Mesenchymal stem cell (in vitro differentiated cells and primary cell): ENCODE data around the gene INSYN2A.

Source experiments
- DNase-seq: peaks from one replicate; pipeline ENCODE4 v3.0.0-alpha.2; 2013
- H2AFZ ChIP-seq: one replicate; pipeline ENCODE4 v1.6.1; 2013; ENCODE audit warnings: low read depth, mild to moderate bottlenecking, control low read depth, inconsistent platforms, low read length, moderate library complexity
- H2AK5ac ChIP-seq: 2 replicates; pipeline ENCODE4 v1.6.1; 2013; ENCODE audit warnings: low read length, moderate library complexity, mild to moderate bottlenecking, inconsistent platforms; ENCODE audit not compliant: severe bottlenecking
- H2BK120ac ChIP-seq: one replicate; pipeline ENCODE4 v1.6.1; 2013; ENCODE audit warnings: low read depth, mild to moderate bottlenecking, inconsistent platforms, low read length, moderate library complexity
- H2BK12ac ChIP-seq, 2 experiments: one replicate each; pipeline ENCODE4 v1.6.1; 2013; ENCODE audit warnings: inconsistent platforms in 2 of 2, low read length in 2 of 2, mild to moderate bottlenecking in 2 of 2, moderate library complexity in 2 of 2, control low read depth in 1 of 2
- H2BK15ac ChIP-seq: one replicate; pipeline ENCODE4 v1.6.1; 2013; ENCODE audit warnings: mild to moderate bottlenecking, low read depth, inconsistent platforms; ENCODE audit not compliant: poor library complexity, severe bottlenecking
- H2BK5ac ChIP-seq: 2 replicates; pipeline ENCODE4 v1.6.1; 2013; ENCODE audit warnings: low read depth, mild to moderate bottlenecking, low read length, control low read depth, inconsistent platforms; ENCODE audit not compliant: poor library complexity, severe bottlenecking
- H3K14ac ChIP-seq, 2 experiments: one replicate each; pipeline ENCODE4 v1.6.1; 2013; ENCODE audit warnings: inconsistent platforms in 2 of 2, low read length in 2 of 2, control low read depth in 1 of 2, mild to moderate bottlenecking in 1 of 2, moderate library complexity in 1 of 2
- H3K18ac ChIP-seq, 2 experiments: one replicate each; pipeline ENCODE4 v1.6.1; 2013; ENCODE audit warnings: inconsistent platforms in 2 of 2, low read length in 2 of 2, control low read depth in 1 of 2, low read depth in 1 of 2, mild to moderate bottlenecking in 1 of 2
- H3K23ac ChIP-seq, 2 experiments: one replicate each; pipeline ENCODE4 v1.6.1; 2013; ENCODE audit warnings: inconsistent platforms in 2 of 2, low read length in 2 of 2, mild to moderate bottlenecking in 2 of 2, moderate library complexity in 2 of 2, control low read depth in 1 of 2
- H3K27ac ChIP-seq: 2 replicates; pipeline ENCODE4 v1.5.1; 2013; ENCODE audit warnings: mild to moderate bottlenecking, moderate library complexity, low read length, control low read depth, inconsistent platforms; ENCODE audit not compliant: poor library complexity, severe bottlenecking
- H3K27me3 ChIP-seq, 2 experiments: 2 replicates each; pipeline versions ENCODE4 v1.6.1 to v1.7.0; 2013; ENCODE audit warnings: low read length in 2 of 2, mild to moderate bottlenecking in 2 of 2, moderate library complexity in 2 of 2, control low read depth in 1 of 2, inconsistent platforms in 1 of 2; ENCODE audit not compliant: control insufficient read depth in 1 of 2, insufficient read depth in 1 of 2
- H3K36me3 ChIP-seq, 2 experiments: 2 replicates each; pipeline versions ENCODE4 v1.6.1 to v1.7.0; 2013; ENCODE audit warnings: low read length in 2 of 2, control low read depth in 1 of 2, inconsistent platforms in 1 of 2, low read depth in 1 of 2, mild to moderate bottlenecking in 1 of 2; ENCODE audit not compliant: insufficient read depth in 2 of 2, control insufficient read depth in 1 of 2
- H3K4ac ChIP-seq, 2 experiments: one replicate each; pipeline ENCODE4 v1.6.1; 2013; ENCODE audit warnings: inconsistent platforms in 2 of 2, low read length in 2 of 2, mild to moderate bottlenecking in 2 of 2, moderate library complexity in 2 of 2, control low read depth in 1 of 2, low read depth in 1 of 2
- H3K4me1 ChIP-seq: 2 replicates; pipeline ENCODE4 v1.6.1; 2013; ENCODE audit warnings: low read depth, low read length, control low read depth; ENCODE audit not compliant: control insufficient read depth, insufficient read depth
- H3K4me2 ChIP-seq: 2 replicates; pipeline ENCODE4 v1.6.1; 2013; ENCODE audit warnings: low read length, mild to moderate bottlenecking, inconsistent platforms; ENCODE audit not compliant: poor library complexity, severe bottlenecking
- H3K4me3 ChIP-seq, 2 experiments: 2 replicates each; pipeline versions ENCODE4 v1.5.1 to v1.7.0; 2013; ENCODE audit warnings: low read length in 2 of 2, mild to moderate bottlenecking in 2 of 2, control low read depth in 1 of 2, low read depth in 1 of 2; ENCODE audit not compliant: insufficient read depth in 1 of 2
- H3K79me1 ChIP-seq: replicated peaks from 2 replicates; pipeline ENCODE4 v1.6.1; 2013; ENCODE audit warnings: mild to moderate bottlenecking, control low read depth, low read length, inconsistent platforms; ENCODE audit not compliant: poor library complexity, severe bottlenecking
- H3K9ac ChIP-seq: 2 replicates; pipeline ENCODE4 v1.7.0; 2013; ENCODE audit warnings: mild to moderate bottlenecking, low read length, moderate library complexity
- H3K9me3 ChIP-seq: 2 replicates; pipeline ENCODE4 v1.7.0; 2013; ENCODE audit warnings: mild to moderate bottlenecking, low read length; ENCODE audit not compliant: control insufficient read depth
- H4K8ac ChIP-seq: one replicate; pipeline ENCODE4 v1.6.1; 2013; ENCODE audit warnings: inconsistent platforms, mild to moderate bottlenecking, low read length, moderate library complexity
- H4K91ac ChIP-seq: one replicate; pipeline ENCODE4 v1.6.1; 2013; ENCODE audit warnings: mild to moderate bottlenecking, low read length, inconsistent platforms
- WGBS: methylation state at CpG from one replicate; pipeline ENCODE4 v1.1.7; 2013; ENCODE audit warnings: mixed read lengths; 5-methylcytosine and 5-hydroxymethylcytosine counted together

INSYN2A gene

GRCh38 chr10:127158662-127159061, 37.7 kb downstream of the INSYN2A start:
- H3K9ac ChIP-seq, result no peak overlapping the region
- no peak overlapping the region for H3K4me3 ChIP-seq
- H2BK15ac ChIP-seq, result no peak overlapping the region
- H2BK12ac ChIP-seq, result no peak overlapping the region
- WGBS, result 96% methylated on average over 2 of the region's 2 CpGs
- no peak overlapping the region for H2AK5ac ChIP-seq
- H3K36me3 ChIP-seq, result peaks cover 3 to 10% of the 10 kb centered on the region in 2 experiments
- H3K9me3 ChIP-seq, result no peaks in the 10 kb centered on the region
- H3K27ac ChIP-seq, result no peak overlapping the region
- no peaks in the 10 kb centered on the region for H3K27me3 ChIP-seq
- H3K79me1 ChIP-seq, result peaks cover 29% of the 10 kb centered on the region
- no peak overlapping the region for H4K91ac ChIP-seq
- H3K4ac ChIP-seq, result no peak overlapping the region
- no peak overlapping the region for H3K18ac ChIP-seq
- no peak overlapping the region for H4K8ac ChIP-seq
- no peak overlapping the region for H2BK5ac ChIP-seq
- no peak overlapping the region for H3K14ac ChIP-seq
- H2AFZ ChIP-seq, result no peak overlapping the region
- no peak overlapping the region for H2BK120ac ChIP-seq
- no peak overlapping the region for H3K4me2 ChIP-seq
- H3K4me1 ChIP-seq, result peaks cover 3% of the 10 kb centered on the region
- DNase-seq, result peak; percentile 16
- no peak overlapping the region for H3K23ac ChIP-seq

GRCh38 chr10:127157506-127158200, 38.7 kb downstream of the INSYN2A start:
- DNase-seq, result no peak
- Histone ChIP-seq H3K4me1 (peaks cover 3% of the 10 kb centered on the region), H3K9me3 (no peaks in the 10 kb centered on the region), H3K79me1 (peaks cover 25% of the 10 kb centered on the region), H3K9ac (no peak overlapping the region), H2AFZ (no peak overlapping the region), H3K4me2 (no peak overlapping the region), H3K36me3 (peaks cover 5 to 8% of the 10 kb centered on the region in 2 experiments), H3K4ac (no peak overlapping the region), H3K14ac (no peak overlapping the region), H2AK5ac (no peak overlapping the region), H3K4me3 (no peak overlapping the region), H2BK5ac (no peak overlapping the region), H2BK15ac (no peak overlapping the region), H3K23ac (no peak overlapping the region), H3K27me3 (no peaks in the 10 kb centered on the region), H4K8ac (no peak overlapping the region), H2BK120ac (no peak overlapping the region), H3K18ac (no peak overlapping the region), H4K91ac (no peak overlapping the region), H2BK12ac (no peak overlapping the region), H3K27ac (no peak overlapping the region)
- WGBS, result 79% methylated on average over 2 of the region's 2 CpGs

GRCh38 chr10:127157089-127157488, 39.3 kb downstream of the INSYN2A start:
- Histone ChIP-seq H3K23ac (no peak overlapping the region), H3K79me1 (peaks cover 22% of the 10 kb centered on the region), H3K4me1 (peaks cover 5% of the 10 kb centered on the region), H3K4me2 (no peak overlapping the region), H3K27me3 (no peaks in the 10 kb centered on the region), H3K14ac (no peak overlapping the region), H2AK5ac (no peak overlapping the region), H3K9me3 (no peaks in the 10 kb centered on the region), H4K8ac (no peak overlapping the region), H3K9ac (no peak overlapping the region), H3K4ac (no peak overlapping the region), H2AFZ (no peak overlapping the region), H4K91ac (no peak overlapping the region), H2BK15ac (no peak overlapping the region), H2BK120ac (no peak overlapping the region), H3K4me3 (no peak overlapping the region), H3K27ac (no peak overlapping the region), H2BK12ac (no peak overlapping the region), H3K36me3 (peaks cover 3 to 8% of the 10 kb centered on the region in 2 experiments), H2BK5ac (no peak overlapping the region), H3K18ac (no peak overlapping the region)
- 98% methylated on average over 4 of the region's 4 CpGs for WGBS
- no peak for DNase-seq

GRCh38 chr10:127154831-127155620, 41.4 kb downstream of the INSYN2A start:
- H3K23ac ChIP-seq, result no peak overlapping the region
- H3K9ac ChIP-seq, result peak overlapping the region; percentile 85
- H4K8ac ChIP-seq, result no peak overlapping the region
- peak overlapping the region; percentile 8 for H4K91ac ChIP-seq
- no peak overlapping the region for H3K4me2 ChIP-seq
- no peak overlapping the region for H2BK120ac ChIP-seq
- H3K79me1 ChIP-seq, result peaks cover 17% of the 10 kb centered on the region
- peak overlapping the region; percentile 44 for H2BK15ac ChIP-seq
- no peak overlapping the region for H3K27ac ChIP-seq
- peak overlapping the region in 1 of 2 experiments; percentile 1 for H2BK12ac ChIP-seq
- H3K4ac ChIP-seq, result no peak overlapping the region
- no peak overlapping the region for H3K18ac ChIP-seq
- H3K4me3 ChIP-seq, result no peak overlapping the region
- peak overlapping the region in 1 of 2 experiments; percentile 6 for H3K14ac ChIP-seq
- no peak overlapping the region for H2AK5ac ChIP-seq
- H3K9me3 ChIP-seq, result no peaks in the 10 kb centered on the region
- peaks cover 9% of the 10 kb centered on the region for H3K4me1 ChIP-seq
- no peak overlapping the region for H2AFZ ChIP-seq
- WGBS, result 94% methylated on average over 8 of the region's 9 CpGs
- DNase-seq, result peak; percentile 40
- H3K27me3 ChIP-seq, result no peaks in the 10 kb centered on the region
- H3K36me3 ChIP-seq, result peaks cover 3 to 8% of the 10 kb centered on the region in 2 experiments
- no peak overlapping the region for H2BK5ac ChIP-seq
